Stimulated activated CD4-positive, alpha-beta T cell treated with anti-CD3 and anti-CD28 coated beads, Interleukin-2, amount 100 ng/mL, for 4 hours (primary cell): ENCODE data around the gene SMYD3.
"Not testable (repeated sequence)": the region's sequence is repeated elsewhere in the genome, so short reads cannot be mapped to it uniquely, and the experiment has no call there.

Source experiments
- DNase-seq: peaks from one replicate; pipeline ENCODE4 v3.0.0-alpha.2; 2020; ENCODE audit warnings: low read depth

Gene SMYD3

GRCh38 chr1:245834002-245834401 lies 673.1 kb downstream of the SMYD3 start:
- no peak for DNase-seq

GRCh38 chr1:245832771-245833527 lies 674.1 kb downstream of the SMYD3 start:
- DNase-seq = no peak

DNA sequence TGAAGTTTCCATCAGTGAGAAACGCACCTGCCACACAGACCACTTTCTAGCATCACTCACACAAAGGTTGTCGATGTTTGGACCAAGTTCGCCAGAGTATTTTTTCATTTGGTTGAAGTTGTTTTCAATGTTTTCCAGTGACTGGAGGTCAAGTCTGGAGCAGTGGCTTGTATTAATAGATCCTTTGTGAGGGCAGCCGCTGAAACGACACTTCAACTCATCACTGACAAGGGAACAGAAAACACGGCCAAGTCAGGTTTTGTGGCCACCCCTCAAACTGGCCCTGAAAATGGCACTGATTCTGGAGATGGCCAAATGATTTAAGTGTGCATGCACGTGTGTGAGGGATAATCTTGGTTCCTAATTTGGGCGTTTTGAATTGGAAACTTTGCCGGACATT lies 675.6 kb downstream of the SMYD3 start:
- no peak for DNase-seq

DNA sequence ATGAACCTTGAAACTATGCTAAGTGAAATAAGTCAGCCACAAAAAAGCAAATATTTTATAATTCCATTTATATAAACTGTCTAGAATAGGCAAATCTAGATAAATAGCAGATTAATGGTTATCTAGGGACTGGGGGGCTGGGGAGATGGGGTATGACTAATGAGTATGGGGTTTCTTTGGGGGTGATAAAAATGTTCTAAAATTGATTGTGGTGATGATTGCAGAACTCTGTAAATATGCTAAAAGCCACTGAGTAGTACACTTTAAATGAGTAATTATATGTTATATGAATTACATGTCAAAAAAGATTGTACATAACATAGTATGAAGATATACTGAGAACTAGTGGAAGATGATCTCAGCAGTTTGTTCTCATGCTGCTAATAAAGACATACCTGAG lies 677.3 kb downstream of the SMYD3 start:
- no peak for DNase-seq

GRCh38 chr1:245829194-245829593 lies 677.9 kb downstream of the SMYD3 start:
- DNase-seq = no peak

DNA sequence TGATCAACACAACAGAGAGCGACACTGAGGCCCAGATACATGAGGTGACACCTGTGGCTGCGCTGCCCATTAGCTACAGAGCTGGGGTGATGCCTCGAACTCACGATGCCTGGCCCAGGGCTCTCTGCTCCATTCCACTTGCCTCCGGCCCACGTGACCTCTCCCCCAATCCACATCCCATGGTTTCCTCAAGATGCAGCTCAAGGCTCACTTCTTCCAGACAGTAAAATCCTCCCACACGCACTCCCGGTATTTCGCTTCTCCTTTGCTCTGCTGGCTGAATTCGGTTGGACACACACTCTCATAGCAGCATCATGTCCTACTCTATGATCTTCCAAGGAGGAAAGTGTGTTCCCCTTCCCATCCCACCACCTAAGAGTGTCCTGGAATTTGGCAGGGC lies 679.8 kb downstream of the SMYD3 start:
- DNase-seq = no peak

GRCh38 chr1:245825128-245825901 lies 681.8 kb downstream of the SMYD3 start:
- DNase-seq = no peak

DNA sequence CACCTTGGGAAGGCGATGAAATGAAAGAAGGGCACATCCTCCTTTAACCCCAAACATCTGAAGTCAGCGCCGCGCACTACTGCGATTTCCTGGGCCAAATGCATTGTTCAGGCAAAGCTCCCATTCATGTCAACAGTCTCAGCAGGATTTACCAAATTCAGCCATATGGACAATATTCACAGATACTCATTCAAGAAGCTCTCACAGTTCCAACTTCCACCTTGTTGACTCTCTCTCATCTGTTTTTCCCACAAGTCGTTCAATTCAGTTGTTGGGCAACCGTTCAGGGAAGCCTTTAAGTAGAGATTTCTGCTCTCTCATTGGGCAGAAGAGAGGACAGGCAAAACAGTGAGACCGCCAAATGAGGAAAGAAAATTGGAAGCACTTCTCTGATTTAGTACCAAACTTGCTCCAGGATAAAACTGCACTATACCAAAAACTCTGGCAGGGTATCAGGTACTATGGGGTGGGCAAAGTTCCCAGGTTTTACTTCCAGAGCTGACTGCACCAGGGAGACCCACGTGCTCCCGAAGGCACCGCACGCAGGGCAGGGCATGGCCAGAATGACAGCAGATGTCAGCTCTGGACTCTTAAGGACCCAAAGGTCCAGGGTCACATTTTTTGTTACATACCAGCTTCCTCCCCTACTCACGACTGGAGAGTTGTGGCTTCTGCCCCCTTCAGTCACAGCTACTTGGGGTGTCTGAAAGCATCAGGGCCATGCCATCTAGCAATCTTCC lies 683.5 kb downstream of the SMYD3 start:
- no peak for DNase-seq

DNA sequence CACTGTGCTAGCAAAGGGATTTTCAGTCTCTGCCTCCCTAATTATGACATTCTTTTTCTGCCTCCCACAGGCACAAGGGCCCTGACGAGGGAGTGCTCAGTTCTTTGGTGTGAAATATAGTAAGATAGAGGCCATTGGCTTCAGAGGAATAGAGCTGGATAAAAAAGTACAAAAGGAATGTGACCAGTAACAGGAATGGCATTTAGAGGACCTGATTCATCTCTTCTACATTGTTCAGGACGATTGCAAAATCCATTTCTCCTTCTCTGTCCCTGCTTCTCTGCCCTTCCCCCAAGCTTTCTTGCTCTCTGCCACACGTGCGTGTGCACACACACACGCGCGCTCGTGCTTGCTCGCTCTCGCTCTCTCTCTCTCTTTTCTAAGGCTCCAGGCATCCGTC lies 684.1 kb downstream of the SMYD3 start:
- DNase-seq = no peak

GRCh38 chr1:245818363-245818762 lies 688.7 kb downstream of the SMYD3 start:
- not testable (repeated sequence) for DNase-seq

DNA sequence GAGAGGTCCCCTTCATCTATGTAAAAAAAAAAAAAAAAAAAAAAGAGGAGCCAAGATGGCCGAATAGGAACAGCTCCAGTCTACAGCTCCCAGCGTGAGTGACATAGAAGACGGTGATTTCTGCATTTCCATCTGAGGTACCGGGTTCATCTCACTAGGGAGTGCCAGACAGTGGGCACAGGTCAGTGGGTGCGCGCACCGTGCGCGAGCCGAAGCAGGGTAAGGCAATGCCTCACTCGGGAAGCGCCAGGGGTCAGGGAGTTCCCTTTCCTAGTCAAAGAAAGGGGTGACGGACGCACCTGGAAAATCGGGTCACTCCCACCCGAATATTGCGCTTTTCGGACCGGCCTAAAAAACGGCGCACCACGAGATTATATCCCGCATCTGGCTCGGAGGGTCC lies 690.6 kb downstream of the SMYD3 start:
- not testable (repeated sequence) for DNase-seq

DNA sequence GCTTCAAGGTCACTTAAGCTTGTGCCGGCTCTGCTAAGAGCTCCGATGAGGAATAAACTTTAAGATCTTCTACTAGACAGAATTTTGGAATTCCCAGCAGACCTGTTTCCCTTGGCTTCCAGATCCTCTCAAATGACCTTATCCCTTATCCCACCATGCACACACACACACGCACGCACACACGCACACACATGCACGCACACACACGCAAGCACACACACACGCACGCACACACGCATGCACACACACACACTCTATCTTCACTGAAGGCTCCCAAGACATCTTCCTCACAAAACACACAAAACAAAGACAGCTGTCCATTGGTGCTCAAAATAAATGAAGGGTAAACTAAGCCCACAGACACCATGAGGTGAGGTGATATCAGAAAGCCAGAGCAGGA lies 692.4 kb downstream of the SMYD3 start:
- no peak for DNase-seq

DNA sequence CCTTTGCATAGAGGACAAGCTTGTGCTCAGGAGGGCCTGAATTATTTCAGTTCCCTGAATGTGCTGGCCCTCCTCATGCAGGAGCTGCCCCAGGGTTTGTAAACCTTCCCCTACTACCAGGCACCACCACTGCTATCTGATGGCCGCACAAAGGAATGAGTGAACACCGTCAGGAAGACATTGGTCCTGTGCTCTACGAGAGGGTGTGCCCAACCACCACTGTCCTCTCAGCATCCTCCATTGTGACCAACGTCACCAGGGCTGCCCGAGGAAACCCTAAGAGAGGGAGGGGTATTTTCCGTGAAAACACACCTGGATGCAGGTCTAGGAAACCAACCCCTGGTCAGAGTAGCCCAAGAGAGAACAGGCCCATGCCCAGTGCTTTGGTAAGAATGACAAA lies 694.8 kb downstream of the SMYD3 start:
- DNase-seq = no peak

DNA sequence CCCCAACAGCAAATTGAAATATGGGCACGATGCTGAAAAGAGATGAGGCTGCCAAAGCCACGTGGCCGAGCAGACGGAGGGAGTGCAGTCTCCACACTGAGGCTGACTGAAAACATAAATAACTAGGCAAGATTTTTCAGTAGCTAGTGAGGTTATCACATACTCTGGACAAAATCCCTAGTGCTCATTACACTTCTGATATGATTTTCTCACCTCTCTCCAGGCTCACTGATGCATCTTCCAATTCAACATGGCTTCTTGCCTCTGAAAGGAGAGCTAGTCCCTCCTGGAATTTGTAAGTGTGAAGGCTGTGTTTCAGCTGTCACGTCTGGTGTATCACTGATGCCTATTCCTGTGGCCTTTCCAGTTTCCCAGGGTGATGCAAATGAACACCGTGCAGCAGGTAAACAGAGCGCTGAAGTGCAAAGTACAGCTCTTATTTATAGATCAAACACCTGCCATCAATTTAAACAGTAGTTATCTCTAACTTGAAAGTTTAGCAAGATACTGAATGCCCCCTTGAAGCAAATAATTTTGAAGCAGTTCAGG lies 696.2 kb downstream of the SMYD3 start:
- DNase-seq = no peak

- no peak for DNase-seq
Observed at GRCh38 chr1:245810181-245810769, 696.8 kb downstream of the SMYD3 start.

DNA sequence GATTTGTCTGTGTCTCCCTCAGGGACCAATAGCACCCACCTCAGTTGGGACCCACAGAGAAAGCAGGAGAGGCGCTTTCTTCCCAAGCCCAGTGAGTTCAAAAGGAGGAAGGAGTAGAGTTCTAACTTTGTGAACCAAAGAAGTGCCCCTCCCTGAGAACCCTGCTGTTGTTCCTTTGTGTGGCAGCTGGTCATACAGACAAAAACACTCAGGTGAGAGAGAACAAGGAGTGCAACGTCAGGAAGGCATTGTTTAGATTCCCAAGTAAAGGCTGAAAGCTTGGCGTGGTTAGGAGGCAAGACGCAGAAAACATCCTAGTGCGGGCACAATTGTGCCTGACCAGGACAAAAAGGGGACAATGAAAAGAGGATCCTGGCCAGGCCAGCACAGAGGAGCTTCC lies 697.7 kb downstream of the SMYD3 start:
- DNase-seq = no peak

DNA sequence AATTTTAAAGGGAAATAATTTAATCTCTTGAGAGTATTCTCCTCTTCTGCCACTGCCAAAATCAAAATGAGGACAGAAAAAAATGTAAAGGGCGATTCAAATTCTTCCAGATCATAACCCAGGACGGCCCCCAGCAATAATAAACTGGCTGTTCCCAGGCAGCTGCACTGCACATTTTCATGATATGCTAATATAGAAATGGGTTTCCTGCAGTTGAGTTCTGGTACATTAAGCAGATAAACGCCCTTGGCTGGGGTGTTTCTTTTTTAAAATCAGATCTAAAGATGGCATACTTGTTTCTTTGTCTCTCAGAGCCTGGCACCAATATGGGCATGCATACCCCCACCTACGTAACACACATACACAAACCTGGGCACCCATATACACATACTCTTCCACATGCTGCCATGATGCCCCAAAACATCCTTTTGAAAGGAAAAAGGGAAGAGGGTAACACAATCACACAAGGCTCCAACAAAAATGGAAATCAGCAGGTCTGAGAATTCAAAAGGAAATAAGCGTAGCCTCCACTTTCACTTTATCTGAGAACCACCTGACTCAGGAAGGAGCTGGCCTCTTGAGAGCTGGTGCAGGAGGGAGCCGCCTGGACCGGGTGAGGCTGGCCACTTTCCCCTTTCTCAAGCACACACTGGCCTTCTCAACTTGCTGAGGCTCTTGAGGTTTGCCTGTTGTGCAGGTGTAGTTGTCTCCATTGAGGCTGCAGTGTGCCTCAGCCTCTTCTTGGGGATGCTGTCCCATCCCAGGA lies 698.9 kb downstream of the SMYD3 start:
- no peak for DNase-seq

- no peak for DNase-seq
Observed at GRCh38 chr1:245807306-245807705, 699.8 kb downstream of the SMYD3 start.

DNA sequence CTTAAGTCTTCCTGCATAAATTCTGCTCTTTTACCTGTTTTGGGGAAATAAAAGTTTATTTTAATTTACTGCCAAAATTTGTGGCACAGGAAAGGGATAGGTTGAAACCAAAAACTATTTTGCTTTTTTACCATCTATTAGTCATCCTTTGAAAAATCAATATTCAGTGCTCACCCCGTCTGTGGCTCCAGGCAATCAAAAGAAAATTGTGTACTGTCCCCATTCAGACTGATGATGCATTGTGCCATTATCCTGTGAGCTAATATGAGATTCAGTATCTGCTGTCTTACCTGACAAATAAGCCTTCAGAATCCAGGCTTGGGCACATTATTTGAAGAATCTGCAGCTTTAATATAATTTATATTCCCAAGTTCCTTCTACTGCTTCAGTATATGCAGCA lies 701.5 kb downstream of the SMYD3 start:
- DNase-seq = no peak

- DNase-seq = no peak
Observed at GRCh38 chr1:245804696-245805095, 702.4 kb downstream of the SMYD3 start.

DNA sequence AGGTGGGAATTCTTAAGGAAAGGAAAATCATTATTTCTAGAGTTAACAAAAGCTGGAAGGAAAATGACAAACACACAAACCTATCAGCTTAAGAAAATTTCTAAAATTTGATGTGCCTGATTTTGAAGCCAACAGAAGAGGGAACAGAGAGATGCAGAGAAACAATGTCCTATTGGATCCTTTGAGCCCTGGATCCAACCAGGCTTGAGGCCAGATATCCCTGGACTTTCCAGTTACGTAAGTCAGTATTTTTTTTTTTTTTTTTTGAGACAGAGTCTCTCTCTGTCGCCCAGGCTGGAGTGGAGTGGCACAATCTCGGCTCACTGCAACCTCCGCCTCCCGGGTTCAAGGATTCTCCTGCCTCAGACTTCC lies 703.4 kb downstream of the SMYD3 start:
- DNase-seq = no peak
